ENCODE results near the gene NPAS1. TPM values are rescaled to one million over a fixed set of nuclear protein-coding genes. Genes with fewer than 3 reads are reported as not detected.

NPAS1 gene
- total RNA-seq, 1 experiment from 2014 or later = 1.4 TPM

DNA sequence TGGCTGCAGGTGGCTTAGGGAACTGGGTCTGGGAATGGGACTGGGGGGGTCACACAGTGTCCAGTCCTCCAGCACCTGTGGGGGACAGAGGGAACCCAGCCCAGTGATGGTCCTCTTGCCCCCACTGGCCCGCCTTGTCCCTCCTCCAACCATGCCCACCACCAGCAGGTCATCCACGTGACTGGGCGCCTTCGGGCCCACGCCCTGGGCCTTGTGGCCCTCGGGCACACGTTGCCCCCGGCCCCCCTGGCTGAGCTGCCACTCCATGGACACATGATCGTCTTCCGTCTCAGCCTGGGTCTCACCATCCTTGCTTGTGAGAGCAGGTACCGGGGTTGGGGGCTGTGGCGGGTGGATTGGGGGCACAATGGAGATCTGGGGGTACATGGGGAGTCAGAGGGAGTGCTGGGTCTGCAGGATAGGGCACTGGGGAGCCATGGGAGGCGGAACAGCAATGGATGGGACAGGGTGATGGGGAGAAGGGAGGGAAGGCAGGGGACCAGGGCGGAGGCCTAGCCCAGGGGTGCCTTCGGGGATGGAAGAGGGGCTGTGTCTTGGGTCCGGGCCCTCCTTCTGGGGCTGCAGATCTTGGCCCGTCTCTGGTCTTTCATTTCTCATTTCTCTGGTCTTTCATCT, 19.7 kb downstream of the NPAS1 start:
- Histone ChIP-seq H4K20me1 (ENCODE audit: insufficient read depth) (no peaks in the 10 kb centered on the region), H2AFZ (no peak overlapping the region), H3K9me2 (ENCODE audit: insufficient read depth) (no peaks in the 10 kb centered on the region), H3K4me2 (no peak overlapping the region), H3K4me1 (replicated peaks; ENCODE audit: insufficient read depth) (peaks cover 18% of the 10 kb centered on the region), H3K27ac (no peak overlapping the region), H3K36me3 (ENCODE audit: low read depth) (no peaks in the 10 kb centered on the region), H3F3A (ENCODE audit: insufficient read depth, low read depth) (peaks cover 24% of the 10 kb centered on the region), H3K9me3 (ENCODE audit: insufficient read depth, low read depth) (no peaks in the 10 kb centered on the region), H3K79me2 (ENCODE audit: low read depth) (no peaks in the 10 kb centered on the region), H3K4me3 (no peak overlapping the region), H3K27me3 (ENCODE audit: insufficient read depth, low read depth) (no peaks in the 10 kb centered on the region)
- POLR2A ChIA-PET (ENCODE audit: unreplicated experiment) = interaction anchor here (0.6 kb wide), 1 partner anchor 666 kb away, joined by 3 read pairs; no protein-coding TSS in a partner anchor
- no peak for TF ChIP-seq EZH2 (IDR thresholded peaks at IDR 0.05; ENCODE audit: low read depth)
- TF ChIP-seq, protein P1, sequence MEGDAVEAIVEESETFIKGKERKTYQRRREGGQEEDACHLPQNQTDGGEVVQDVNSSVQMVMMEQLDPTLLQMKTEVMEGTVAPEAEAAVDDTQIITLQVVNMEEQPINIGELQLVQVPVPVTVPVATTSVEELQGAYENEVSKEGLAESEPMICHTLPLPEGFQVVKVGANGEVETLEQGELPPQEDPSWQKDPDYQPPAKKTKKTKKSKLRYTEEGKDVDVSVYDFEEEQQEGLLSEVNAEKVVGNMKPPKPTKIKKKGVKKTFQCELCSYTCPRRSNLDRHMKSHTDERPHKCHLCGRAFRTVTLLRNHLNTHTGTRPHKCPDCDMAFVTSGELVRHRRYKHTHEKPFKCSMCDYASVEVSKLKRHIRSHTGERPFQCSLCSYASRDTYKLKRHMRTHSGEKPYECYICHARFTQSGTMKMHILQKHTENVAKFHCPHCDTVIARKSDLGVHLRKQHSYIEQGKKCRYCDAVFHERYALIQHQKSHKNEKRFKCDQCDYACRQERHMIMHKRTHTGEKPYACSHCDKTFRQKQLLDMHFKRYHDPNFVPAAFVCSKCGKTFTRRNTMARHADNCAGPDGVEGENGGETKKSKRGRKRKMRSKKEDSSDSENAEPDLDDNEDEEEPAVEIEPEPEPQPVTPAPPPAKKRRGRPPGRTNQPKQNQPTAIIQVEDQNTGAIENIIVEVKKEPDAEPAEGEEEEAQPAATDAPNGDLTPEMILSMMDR (conservative IDR thresholded peaks at IDR 0.05) = no peak
- intact Hi-C loops (cut with micrococcal nuclease; ENCODE audit: unreplicated experiment) = loop anchor here (10.0 kb wide), 1 partner anchor 285 kb away; no protein-coding TSS in a partner anchor
- no peak for DNase-seq
- CTCF ChIA-PET = no interaction called here
- no TSS peak for BruUV-seq (replicated peaks)

DNA sequence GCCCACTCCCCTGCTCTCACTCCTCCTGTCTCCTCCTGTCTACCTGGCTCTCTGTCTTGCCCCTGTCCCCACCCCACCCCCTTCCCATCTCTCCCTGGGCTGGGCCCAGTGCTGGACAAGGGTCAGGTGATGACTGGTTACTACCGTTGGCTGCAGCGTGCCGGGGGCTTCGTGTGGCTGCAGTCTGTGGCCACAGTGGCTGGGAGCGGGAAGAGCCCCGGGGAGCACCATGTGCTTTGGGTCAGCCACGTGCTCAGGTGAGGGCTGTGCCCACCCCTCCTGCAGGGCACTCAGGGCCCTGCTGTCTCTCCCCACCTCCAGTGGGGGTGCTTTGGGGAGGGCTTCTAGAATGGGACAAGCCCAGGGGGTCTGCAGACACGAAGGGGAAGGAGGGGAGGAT, 21.2 kb downstream of the NPAS1 start:
- Histone ChIP-seq H3K9me3 (ENCODE audit: insufficient read depth, low read depth) (no peaks in the 10 kb centered on the region), H4K20me1 (ENCODE audit: insufficient read depth) (no peaks in the 10 kb centered on the region), H2AFZ (no peak overlapping the region), H3K4me3 (no peak overlapping the region), H3K9me2 (ENCODE audit: insufficient read depth) (no peaks in the 10 kb centered on the region), H3K4me2 (no peak overlapping the region), H3K79me2 (ENCODE audit: low read depth) (no peaks in the 10 kb centered on the region), H3K36me3 (ENCODE audit: low read depth) (no peaks in the 10 kb centered on the region), H3K27me3 (ENCODE audit: insufficient read depth, low read depth) (no peaks in the 10 kb centered on the region), H3F3A (ENCODE audit: insufficient read depth, low read depth) (peaks cover 11% of the 10 kb centered on the region), H3K27ac (no peak overlapping the region), H3K4me1 (replicated peaks; ENCODE audit: insufficient read depth) (peaks cover 8% of the 10 kb centered on the region; the same call in 1 of the 2 replicates)
- TF ChIP-seq EZH2 (IDR thresholded peaks at IDR 0.05; ENCODE audit: low read depth) = no peak
- TF ChIP-seq, protein P1 (conservative IDR thresholded peaks at IDR 0.05) = no peak
- POLR2A ChIA-PET (ENCODE audit: unreplicated experiment) = no interaction called here
- no TSS peak for BruUV-seq (replicated peaks)
- intact Hi-C loops (cut with micrococcal nuclease; ENCODE audit: unreplicated experiment) = no loop called here
- DNase-seq = no peak
- CTCF ChIA-PET = no interaction called here

DNA sequence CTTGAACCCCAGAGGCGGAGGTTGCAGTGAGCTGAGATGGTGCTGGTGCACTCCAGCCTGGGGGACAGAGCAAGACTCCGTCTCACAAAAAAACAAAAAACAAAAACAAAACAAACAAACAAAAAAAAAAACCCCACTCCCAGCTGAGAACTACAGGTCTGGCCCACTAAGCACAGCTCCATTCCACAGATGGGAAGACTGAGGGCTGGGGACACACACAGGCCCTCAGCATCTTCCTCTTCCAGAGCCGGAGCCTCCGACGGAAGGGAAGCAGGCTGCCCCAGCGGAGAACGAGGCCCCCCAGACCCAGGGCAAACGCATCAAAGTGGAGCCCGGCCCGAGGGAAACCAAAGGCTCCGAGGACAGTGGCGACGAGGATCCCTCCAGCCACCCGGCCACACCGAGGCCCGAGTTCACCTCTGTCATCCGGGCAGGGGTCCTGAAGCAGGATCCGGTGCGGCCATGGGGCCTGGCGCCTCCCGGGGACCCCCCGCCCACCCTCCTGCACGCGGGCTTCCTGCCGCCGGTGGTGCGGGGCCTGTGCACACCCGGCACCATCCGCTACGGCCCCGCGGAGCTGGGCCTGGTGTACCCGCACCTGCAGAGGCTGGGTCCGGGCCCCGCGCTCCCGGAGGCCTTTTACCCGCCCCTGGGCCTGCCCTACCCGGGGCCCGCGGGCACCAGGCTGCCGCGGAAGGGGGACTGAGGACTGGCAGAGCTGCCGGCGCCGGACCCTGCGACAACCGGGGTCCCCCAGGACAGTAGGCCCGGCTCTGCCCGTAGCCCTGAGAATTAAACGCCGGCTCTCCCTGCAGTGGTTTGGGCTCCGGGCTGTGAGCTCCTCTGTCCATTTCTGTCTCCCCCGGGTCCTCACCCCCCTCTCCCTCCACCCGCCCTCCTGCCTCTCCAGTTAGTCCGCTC, 25.6 kb downstream of the NPAS1 start:
- H3K9me2 ChIP-seq (ENCODE audit: insufficient read depth) = no peaks in the 10 kb centered on the region
- H3K27me3 ChIP-seq (ENCODE audit: insufficient read depth, low read depth) = no peaks in the 10 kb centered on the region
- ChIA-PET POLR2A (ENCODE audit: unreplicated experiment) (no interaction called here), CTCF (no interaction called here)
- H3K9me3 ChIP-seq (ENCODE audit: insufficient read depth, low read depth) = no peaks in the 10 kb centered on the region
- no TSS peak for BruUV-seq (replicated peaks)
- intact Hi-C loops (cut with micrococcal nuclease; ENCODE audit: unreplicated experiment) = no loop called here
- H3F3A ChIP-seq (ENCODE audit: insufficient read depth, low read depth) = peaks cover 6% of the 10 kb centered on the region; the same call in 1 of the 2 replicates
- H3K4me2 ChIP-seq = no peak overlapping the region
- TF ChIP-seq EZH2 (IDR thresholded peaks at IDR 0.05; ENCODE audit: low read depth) = no peak
- TF ChIP-seq, protein P1 (conservative IDR thresholded peaks at IDR 0.05) = no peak
- no peak overlapping the region for H3K27ac ChIP-seq
- H4K20me1 ChIP-seq (ENCODE audit: insufficient read depth) = no peaks in the 10 kb centered on the region
- H3K79me2 ChIP-seq (ENCODE audit: low read depth) = peaks cover 7% of the 10 kb centered on the region
- peaks cover 15% of the 10 kb centered on the region for H3K4me1 ChIP-seq (replicated peaks; ENCODE audit: insufficient read depth)
- no peak overlapping the region for H3K4me3 ChIP-seq
- no peak overlapping the region for H2AFZ ChIP-seq
- no peaks in the 10 kb centered on the region for H3K36me3 ChIP-seq (ENCODE audit: low read depth)
- DNase-seq = no peak

Measured in PC-9 (cell line).